Testis (tissue), 2 donors: ENCODE measurements around the gene GPR21.

Source experiments
- POLR2A ChIP-seq: fragments of 450-650 bp; IDR thresholded peaks from one replicate; pipeline ENCODE4 v1.6.1; 2017; ENCODE audit warnings: antibody characterized with exemption, mild to moderate bottlenecking, moderate library complexity
- TF ChIP-seq, protein P1 (sequence below), 3 experiments: fragments of 450-650 bp in 2 of 3; fragments of 200-600 bp in 1 of 3; sonication (generic) in 1 of 3; IDR thresholded peaks; one replicate each; pipeline ENCODE4 v1.5.1; 2016 to 2019; ENCODE audit warnings: antibody characterized with exemption in 3 of 3, mild to moderate bottlenecking in 2 of 3, moderate library complexity in 1 of 3

DNA sequence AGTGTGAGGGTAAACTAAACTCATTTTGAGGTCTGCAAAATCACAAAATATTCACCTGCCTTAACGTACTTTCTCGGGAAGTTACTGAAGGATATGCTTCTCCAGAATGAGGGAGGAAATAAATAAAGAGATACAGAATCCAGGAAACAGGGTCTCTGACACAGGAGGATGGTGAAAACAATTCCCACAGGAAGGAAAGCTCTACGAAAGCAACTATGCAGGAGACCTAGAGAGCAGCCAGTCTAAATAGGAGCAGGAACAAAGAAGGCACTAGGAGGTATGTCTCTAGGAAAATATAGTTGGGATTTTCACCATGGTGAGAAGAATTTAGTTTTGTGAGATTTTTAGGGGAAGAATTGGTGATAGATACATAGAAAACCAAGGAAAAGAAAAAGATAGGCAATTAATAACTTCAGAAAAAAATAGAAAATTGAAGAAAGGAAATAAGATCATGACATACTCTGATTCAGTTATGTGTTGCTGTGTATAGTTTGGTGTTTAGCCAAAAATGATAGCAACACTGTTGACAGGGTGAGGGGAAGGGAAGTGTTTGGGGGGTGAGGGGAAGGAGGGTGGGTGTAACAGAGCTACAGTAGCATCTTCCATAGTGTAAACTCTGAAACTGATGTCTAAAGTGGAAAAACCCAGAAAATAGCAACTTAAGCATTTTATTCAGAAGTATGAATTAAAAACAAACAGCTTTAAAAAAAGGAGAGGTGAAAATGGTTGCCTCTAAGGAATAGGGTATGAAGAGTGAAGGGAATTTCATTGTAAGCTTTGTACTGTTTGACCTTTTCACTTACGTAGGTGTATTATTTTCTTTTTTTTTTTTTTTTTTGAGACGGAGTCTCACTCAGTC lies 9.8 kb downstream of the GPR21 start:
- TF ChIP-seq POLR2A = no peak
- TF ChIP-seq, protein P1, sequence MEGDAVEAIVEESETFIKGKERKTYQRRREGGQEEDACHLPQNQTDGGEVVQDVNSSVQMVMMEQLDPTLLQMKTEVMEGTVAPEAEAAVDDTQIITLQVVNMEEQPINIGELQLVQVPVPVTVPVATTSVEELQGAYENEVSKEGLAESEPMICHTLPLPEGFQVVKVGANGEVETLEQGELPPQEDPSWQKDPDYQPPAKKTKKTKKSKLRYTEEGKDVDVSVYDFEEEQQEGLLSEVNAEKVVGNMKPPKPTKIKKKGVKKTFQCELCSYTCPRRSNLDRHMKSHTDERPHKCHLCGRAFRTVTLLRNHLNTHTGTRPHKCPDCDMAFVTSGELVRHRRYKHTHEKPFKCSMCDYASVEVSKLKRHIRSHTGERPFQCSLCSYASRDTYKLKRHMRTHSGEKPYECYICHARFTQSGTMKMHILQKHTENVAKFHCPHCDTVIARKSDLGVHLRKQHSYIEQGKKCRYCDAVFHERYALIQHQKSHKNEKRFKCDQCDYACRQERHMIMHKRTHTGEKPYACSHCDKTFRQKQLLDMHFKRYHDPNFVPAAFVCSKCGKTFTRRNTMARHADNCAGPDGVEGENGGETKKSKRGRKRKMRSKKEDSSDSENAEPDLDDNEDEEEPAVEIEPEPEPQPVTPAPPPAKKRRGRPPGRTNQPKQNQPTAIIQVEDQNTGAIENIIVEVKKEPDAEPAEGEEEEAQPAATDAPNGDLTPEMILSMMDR (IDR thresholded peaks at IDR 0.05) = no peak
